HG03064 (cell line): ENCODE measurements around the gene LRCH1.
A peak's percentile ranks its signal among the peaks of the same experiment; 100 is the strongest.

Experiments
- ATAC-seq: cut with Tn5 transposase; IDR thresholded peaks from one replicate; pipeline ENCODE4 v1.9.1; 2021; ENCODE audit warnings: low read depth; ENCODE audit not compliant: unreplicated experiment

LRCH1 gene

DNA sequence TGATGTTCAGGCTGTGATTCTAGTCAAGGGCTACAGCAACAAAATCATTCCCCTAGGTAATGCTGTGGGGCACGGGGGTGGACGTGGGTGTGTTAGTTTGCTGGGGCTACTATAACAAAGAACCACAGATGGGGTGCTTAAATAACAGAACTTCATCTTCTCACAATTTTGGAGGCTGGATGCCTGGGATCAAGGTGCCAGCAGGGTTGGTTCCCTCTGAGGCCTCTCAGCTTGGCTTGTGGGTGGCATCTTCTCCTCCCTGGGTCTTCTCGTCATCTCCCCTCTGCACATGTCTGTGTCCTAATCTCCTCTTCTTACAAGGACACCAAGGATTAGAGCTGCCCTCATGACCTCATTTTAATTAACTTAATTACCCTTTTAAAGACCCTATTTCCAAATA lies 129.0 kb downstream of the LRCH1 start:
- no peak for ATAC-seq

GRCh38 chr13:46682707-46683106 lies 129.7 kb downstream of the LRCH1 start:
- no peak for ATAC-seq

DNA sequence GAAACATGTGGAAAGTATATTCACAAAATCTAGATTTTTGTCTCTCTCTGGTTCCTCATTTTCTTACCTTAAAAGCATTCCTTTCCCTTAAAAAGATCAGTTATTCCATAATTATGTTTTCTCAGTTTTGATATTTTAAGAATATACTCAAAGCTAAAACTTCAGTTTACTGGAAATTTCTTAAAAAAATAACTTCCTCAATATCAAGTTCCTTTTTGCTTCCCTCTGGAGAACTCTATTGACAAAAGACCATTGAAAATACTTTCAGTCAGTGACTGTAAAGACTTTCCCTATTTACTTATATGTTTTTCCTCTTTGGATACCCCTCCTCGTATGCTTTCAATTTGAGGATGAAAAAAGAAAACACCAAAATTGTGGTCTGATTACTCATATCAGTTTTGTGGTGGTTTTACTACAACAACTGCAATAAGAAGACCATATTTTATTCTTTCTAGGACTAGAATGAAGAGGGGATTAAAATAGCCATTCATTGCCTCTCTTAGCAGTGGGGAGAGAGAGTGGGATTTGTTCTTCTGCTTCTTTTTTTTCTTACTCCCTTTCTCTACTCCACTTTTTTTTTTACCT lies 130.8 kb downstream of the LRCH1 start:
- no peak for ATAC-seq

DNA sequence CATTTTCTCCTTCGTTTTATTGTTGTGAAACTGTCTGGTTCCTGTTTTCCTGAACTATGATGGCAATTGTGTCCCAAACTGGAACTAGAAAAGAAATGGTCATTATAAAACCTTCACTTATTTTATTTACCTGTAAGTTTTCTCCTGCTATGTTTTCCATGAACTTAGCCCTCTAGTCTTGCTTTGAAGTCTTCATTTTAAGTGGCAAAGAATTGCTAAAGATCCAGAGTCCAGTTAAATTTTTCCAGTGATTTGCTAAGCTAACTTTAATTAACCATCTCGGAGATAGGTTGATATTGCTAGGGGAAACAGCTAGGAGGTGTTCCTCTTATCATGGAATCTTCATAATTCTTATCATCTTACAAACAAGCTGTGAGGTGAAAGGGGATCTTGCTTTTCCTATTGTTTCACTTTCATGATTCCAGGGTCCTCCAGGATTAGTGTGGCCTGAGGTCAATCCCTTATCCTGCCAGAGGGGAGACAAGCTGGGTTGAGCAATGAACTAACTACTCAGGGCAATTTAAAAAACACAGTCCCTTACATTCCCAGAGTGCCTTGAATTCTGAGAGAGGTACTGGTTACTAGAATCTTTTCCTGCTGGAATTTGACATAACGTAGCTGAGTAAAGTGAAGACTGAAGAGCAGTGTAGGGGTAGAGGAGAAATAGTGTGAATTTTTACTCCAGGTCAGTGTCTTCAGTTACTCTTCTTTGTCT lies 131.5 kb downstream of the LRCH1 start:
- no peak for ATAC-seq

- no peak for ATAC-seq
These were observed 132.2 kb downstream of the LRCH1 start for GRCh38 chr13:46685006-46685730.

DNA sequence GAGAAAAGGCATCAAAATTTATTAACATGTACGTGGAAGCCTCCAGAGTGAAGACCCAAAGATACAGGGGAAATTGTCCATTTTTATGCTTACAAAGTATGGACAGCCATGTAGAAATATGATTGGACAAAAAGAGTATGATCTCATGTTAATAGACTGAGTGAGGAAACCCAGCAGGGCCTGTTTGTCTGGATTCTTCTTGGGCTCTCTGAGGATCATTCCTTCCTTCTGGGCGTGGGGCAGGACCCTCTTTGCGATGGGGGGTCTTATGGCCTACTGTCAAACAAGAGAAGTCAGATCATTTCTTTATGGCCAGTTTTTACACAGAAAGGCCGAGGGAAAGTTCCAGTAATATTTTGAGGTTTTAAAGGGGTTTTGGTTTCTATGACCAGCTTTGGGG lies 133.2 kb downstream of the LRCH1 start:
- no peak for ATAC-seq

GRCh38 chr13:46687810-46688209 lies 134.8 kb downstream of the LRCH1 start:
- ATAC-seq = no peak

- ATAC-seq = no peak
These were observed 135.3 kb downstream of the LRCH1 start for GRCh38 chr13:46688306-46688705.

DNA sequence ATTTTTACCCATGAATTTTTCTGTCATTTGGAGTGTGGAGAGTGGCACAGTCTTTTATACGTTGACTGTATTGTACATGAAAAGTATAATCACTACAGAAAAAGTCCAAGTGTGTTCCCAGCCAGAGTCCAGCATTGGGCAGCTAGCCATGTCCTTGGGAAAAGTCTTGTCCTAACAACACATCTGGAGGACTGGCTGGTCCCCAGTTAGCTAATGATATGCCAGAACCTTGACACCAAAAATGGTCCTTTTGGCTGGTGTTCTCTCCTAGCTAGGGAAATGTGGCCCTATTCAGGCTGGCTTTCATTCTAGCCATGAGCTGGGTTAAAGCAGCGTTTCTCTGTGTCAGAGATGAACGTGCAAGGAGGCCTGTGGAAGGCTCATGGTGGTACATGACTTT lies 145.0 kb downstream of the LRCH1 start:
- ATAC-seq = no peak

DNA sequence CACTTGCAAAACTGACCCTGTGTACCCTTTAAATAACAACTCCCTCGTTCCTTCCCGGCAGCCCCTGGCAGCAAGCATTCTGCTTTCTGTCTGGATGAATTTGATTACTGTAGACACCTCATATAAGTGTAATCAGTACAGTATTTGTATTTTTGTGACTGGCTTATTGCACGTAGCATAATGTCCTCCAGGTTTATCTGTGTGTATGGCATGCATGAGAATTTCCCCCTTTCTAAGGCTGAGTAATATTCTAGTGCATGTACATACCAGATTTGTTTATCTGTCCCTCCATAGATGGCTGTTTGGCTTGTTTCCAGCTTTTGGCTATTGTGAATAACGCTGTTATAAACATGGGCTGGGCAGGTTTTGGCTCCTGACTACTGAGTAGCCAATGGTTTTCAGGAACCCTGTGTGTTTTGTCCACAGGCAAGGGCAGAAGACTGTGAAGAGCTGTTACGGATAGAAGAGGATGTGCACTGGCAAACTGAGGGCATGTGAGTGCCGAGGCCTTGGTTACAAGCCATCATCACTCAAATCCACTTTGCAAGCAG lies 146.0 kb downstream of the LRCH1 start:
- no peak for ATAC-seq

- no peak for ATAC-seq
These were observed 159.6 kb downstream of the LRCH1 start for GRCh38 chr13:46712524-46712923.

- ATAC-seq = no peak
These were observed 162.4 kb downstream of the LRCH1 start for GRCh38 chr13:46715363-46715762.

DNA sequence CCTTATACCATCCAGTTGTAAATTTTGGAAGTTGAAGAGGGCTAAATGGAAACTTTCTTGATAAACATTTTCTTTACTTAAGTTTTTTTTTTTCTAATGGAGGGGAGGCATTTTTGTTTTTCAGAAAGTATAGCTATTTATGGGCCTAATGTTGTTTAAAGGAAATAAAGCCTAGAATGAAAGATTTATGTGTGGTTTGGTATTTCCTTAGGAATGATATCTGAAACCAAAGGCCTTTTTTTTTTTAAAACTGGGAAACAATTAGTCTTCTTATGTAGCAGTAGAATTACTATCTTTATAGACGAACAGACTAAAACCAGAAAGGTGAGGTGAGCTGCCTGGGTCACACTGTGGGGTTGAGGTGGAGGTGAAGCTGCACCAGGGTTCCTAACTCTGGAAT lies 163.9 kb downstream of the LRCH1 start:
- no peak for ATAC-seq

- ATAC-seq = no peak
These were observed 164.3 kb downstream of the LRCH1 start for GRCh38 chr13:46717275-46717674.

- ATAC-seq = no peak
These were observed 164.9 kb downstream of the LRCH1 start for GRCh38 chr13:46717856-46718255.

DNA sequence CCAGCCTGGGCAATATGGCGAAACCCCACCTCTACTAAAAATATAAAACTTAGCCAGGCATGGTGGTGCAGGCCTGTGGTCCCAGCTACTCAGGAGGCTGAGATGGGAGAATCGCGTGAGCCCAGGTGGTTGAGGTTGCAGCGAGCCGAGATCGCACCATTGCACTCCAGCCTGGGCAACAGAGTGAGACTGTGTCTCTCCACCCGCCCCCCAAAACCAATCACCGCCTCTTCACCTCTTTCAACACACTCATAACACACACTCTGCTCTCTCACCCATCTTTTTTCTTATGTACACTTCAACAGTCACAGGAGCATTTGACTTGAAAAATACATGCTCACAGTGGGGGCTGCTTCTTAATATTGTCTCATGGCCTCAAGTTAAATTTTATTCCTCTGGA lies 167.2 kb downstream of the LRCH1 start:
- ATAC-seq = peak; percentile 76

DNA sequence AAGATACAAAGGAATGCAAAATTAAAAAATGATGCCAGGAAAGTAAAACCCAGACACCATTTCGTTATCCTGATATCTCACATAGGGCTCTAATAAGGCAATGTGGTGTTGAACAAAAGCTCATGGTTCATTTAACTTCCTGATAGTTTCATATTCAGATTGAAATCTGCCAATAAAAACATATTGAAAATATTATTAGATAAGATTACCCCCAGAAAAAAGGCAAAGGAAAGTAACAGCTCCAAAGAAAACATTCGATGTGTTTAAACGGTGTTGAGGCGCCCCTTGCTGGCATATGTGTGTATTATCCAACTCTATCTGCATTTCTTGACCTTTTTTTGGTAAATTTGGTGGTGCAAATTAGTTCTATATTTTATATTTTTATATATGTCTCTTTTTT lies 168.1 kb downstream of the LRCH1 start:
- ATAC-seq = no peak

GRCh38 chr13:46726347-46726746 lies 173.4 kb downstream of the LRCH1 start:
- ATAC-seq = no peak

- ATAC-seq = no peak
These were observed 175.8 kb downstream of the LRCH1 start for GRCh38 chr13:46728777-46729176.

GRCh38 chr13:46731535-46731934 lies 178.6 kb downstream of the LRCH1 start:
- ATAC-seq = no peak

DNA sequence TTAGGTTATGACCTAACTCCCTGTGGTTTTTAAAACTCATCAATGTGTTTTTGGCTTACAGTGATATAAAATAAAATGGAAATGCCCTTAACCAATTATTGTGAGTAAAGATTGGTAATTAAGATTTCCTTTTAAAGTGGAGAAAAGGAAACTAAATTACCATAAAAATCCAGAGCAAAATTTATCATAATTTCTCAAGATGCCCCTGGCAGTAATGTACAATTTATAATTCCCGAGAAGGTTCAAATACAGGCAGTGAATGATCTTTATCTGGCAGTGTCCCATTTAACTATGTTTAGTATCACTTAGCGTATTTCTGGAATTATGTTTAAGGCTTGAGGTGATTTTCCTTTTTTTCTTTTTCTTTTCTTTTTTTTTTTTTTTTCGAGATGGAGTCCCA lies 182.5 kb downstream of the LRCH1 start:
- no peak for ATAC-seq
